Kidney (tissue), 14 donors: Measurements from ENCODE around the gene HK1. TPM values are rescaled to one million over a fixed set of nuclear protein-coding genes. Genes with fewer than 3 reads are reported as not detected.

Source experiments
- DNase-seq, 5 donors: peaks; one replicate each; pipeline ENCODE4 v3.0.0-alpha.2; 2013 to 2020
- FAIRE-seq: peaks from 2 replicates; lab custom pipeline; 2012; peaks lifted over from hg19 to GRCh38; lab: Jason Lieb, UNC
- H3K27ac ChIP-seq, 2 donors: one replicate each; pipeline ENCODE4 v1.7.0; 2013; ENCODE audit warnings: low read depth in 2 of 2, low read length in 2 of 2, inconsistent platforms in 1 of 2
- H3K27me3 ChIP-seq: one replicate; pipeline ENCODE4 v1.7.1; 2013; ENCODE audit warnings: low read length, inconsistent platforms; ENCODE audit not compliant: control insufficient read depth, insufficient read depth
- H3K36me3 ChIP-seq, 3 donors: one replicate each; pipeline versions ENCODE4 v1.7.0 to v1.7.1; 2013; ENCODE audit warnings: low read length in 3 of 3, control low read depth in 1 of 3, inconsistent platforms in 1 of 3; ENCODE audit not compliant: insufficient read depth in 3 of 3, control insufficient read depth in 2 of 3
- H3K4me1 ChIP-seq, 3 donors: one replicate each; pipeline versions ENCODE4 v1.7.0 to v1.7.1; 2013; ENCODE audit warnings: low read length in 3 of 3, inconsistent platforms in 1 of 3, low read depth in 1 of 3; ENCODE audit not compliant: control insufficient read depth in 2 of 3, insufficient read depth in 2 of 3
- H3K4me3 ChIP-seq, 3 donors: one replicate each; pipeline versions ENCODE4 v1.7.0 to v1.8.1; 2013; ENCODE audit warnings: low read length in 3 of 3, control low read depth in 1 of 3, inconsistent platforms in 1 of 3
- H3K9ac ChIP-seq, 3 donors: one replicate each; pipeline versions ENCODE4 v1.7.0 to v1.7.1; 2013; ENCODE audit warnings: low read length in 3 of 3, control low read depth in 1 of 3, inconsistent platforms in 1 of 3
- H3K9me3 ChIP-seq, 3 donors: one replicate each; pipeline versions ENCODE4 v1.7.0 to v1.7.1; 2013; ENCODE audit warnings: low read length in 3 of 3, control low read depth in 1 of 3, inconsistent platforms in 1 of 3; ENCODE audit not compliant: control insufficient read depth in 2 of 3, insufficient read depth in 1 of 3
- intact Hi-C: fragments of 100-400 bp; cut with DNase I; formaldehyde crosslinking; loops from one replicate; pipeline ENCODE4 v1.11.1; 2022
- polyA plus RNA-seq: library from polyadenylated mRNA; stranded (reverse); fragments of 350-450 nt; fragmentation: Illumina TruSeq; extraction: RNeasy Lipid Tissue Mini Kit (QIAGEN cat#74804); gene quantifications from one replicate; pipeline ENCODE4 v1.2.3, GENCODE V29; 2014; ENCODE audit warnings: low read depth, low replicate concordance; ENCODE audit not compliant: insufficient read depth
- total RNA-seq: library from RNA; stranded (reverse); fragmentation: NEBNext Ultra II Directional; extraction: Animal tissue kit (Norgen Biotek cat#: 25700); gene quantifications from one replicate; pipeline ENCODE4 v1.2.1, GENCODE V29; 2021
- TF ChIP-seq, protein P1 (sequence below): IDR thresholded peaks from 3 replicates; pipeline ENCODE4 v1.5.1; 2012; ENCODE audit warnings: mild to moderate bottlenecking, moderate library complexity, borderline replicate concordance; ENCODE audit not compliant: insufficient read depth; ENCODE audit errors: extremely low read depth
- donor health status: control.
- donor health status: control.
- donor health status: control.
- donor health status: control.
- donor health status: control.
- donor health status: DM: yes; HTN: yes; CAD: no.
- donor health status: Normal renal cell carcinoma (clear cell type).

HK1 gene
- total and polyA plus RNA-seq, 2 donors from 2014 or later = 35.9 to 84.9 TPM

GRCh38 chr10:69318106-69318866 lies 40.0 kb downstream of the HK1 start:
- H3K27me3 ChIP-seq = no peaks in the 10 kb centered on the region
- H3K9ac ChIP-seq = peak overlapping the region in 2 of 3 donors; percentile 61 to 68
- TF ChIP-seq, protein P1, sequence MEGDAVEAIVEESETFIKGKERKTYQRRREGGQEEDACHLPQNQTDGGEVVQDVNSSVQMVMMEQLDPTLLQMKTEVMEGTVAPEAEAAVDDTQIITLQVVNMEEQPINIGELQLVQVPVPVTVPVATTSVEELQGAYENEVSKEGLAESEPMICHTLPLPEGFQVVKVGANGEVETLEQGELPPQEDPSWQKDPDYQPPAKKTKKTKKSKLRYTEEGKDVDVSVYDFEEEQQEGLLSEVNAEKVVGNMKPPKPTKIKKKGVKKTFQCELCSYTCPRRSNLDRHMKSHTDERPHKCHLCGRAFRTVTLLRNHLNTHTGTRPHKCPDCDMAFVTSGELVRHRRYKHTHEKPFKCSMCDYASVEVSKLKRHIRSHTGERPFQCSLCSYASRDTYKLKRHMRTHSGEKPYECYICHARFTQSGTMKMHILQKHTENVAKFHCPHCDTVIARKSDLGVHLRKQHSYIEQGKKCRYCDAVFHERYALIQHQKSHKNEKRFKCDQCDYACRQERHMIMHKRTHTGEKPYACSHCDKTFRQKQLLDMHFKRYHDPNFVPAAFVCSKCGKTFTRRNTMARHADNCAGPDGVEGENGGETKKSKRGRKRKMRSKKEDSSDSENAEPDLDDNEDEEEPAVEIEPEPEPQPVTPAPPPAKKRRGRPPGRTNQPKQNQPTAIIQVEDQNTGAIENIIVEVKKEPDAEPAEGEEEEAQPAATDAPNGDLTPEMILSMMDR = peak; percentile 3
- H3K9me3 ChIP-seq = no peaks in the 10 kb centered on the region
- DNase-seq = peak; percentile 93 to 98 (median 95)
- H3K4me3 ChIP-seq = peak overlapping the region; percentile 45 to 86 (median 84)
- intact Hi-C loops = no loop called here
- peaks cover 2 to 23% (median 20%) of the 10 kb centered on the region in 3 donors for H3K4me1 ChIP-seq
- FAIRE-seq = no peak
- no peaks in the 10 kb centered on the region for H3K36me3 ChIP-seq
- H3K27ac ChIP-seq = peak overlapping the region; percentile 94 to 95

DNA sequence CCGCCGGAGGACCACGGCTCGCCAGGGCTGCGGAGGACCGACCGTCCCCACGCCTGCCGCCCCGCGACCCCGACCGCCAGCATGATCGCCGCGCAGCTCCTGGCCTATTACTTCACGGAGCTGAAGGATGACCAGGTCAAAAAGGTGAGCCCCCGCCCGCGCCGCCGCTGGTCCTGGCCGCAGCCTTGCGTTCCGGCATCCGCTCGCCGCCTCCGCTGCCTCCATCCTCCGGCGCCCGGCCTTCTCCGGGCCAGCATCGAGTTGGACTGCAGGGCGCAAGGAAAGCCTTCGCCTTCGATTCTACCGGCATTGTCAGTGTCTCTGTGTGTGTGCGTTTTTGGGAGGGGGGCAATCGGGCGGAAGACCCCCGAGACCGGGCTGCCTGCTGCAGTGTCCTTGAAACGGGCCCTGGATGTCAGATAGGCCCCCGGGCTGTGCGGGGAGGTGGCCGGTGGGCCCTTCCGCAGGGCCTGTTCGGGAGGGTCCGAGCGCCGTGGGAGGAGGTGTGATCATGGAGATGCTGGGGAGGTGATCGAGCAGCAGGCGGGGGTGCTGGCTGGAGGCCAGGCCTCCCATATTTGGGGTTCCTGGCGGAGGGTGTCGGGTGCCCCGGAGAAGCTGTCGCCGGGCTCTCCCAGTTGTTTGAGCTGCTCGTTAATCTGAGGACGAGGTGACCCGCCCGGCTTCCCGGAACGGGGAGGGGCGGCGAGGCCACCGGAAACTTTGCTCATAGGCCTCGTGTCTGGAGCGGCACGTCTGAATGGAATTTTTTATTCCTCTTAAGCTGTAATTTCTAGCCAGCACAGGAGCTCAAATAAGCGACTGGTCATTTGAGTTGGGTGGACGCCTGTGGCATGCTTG lies 40.8 kb downstream of the HK1 start:
- Histone ChIP-seq H3K4me3 (peak overlapping the region; percentile 67 to 86 (median 84)), H3K27me3 (no peaks in the 10 kb centered on the region), H3K9ac (peak overlapping the region; percentile 43 to 88 (median 61)), H3K9me3 (no peaks in the 10 kb centered on the region), H3K27ac (peak overlapping the region; percentile 94 to 95), H3K36me3 (no peaks in the 10 kb centered on the region), H3K4me1 (peaks cover 2 to 23% (median 20%) of the 10 kb centered on the region in 3 donors)
- FAIRE-seq (no peak), DNase-seq (peak; percentile 69 to 95 (median 84))
- TF ChIP-seq, protein P1 = no peak
- intact Hi-C loops = no loop called here

DNA sequence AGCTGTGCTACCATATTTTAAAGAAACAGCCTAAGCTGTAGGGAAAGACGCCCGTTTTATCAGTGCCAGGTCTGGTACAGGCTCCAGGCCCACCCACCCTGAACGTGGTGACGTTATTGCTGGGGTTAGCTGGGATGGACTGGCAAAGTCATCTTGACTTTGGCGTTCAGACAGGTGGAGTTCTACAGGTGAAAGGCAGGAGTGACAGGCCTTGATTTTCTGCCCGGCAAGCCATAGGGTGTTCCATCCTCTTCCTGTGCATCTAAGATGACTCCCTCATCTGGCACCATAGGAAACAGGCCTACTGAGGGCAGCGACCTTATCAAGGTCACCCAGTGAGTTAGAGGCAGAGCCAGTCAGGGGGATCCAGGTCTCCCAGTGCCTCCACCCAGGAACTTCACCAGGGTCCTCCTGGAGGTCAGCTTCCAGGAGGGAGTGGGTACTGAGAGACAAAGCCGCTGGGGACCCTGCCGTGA lies 41.6 kb downstream of the HK1 start:
- Histone ChIP-seq H3K27me3 (no peaks in the 10 kb centered on the region), H3K9me3 (no peaks in the 10 kb centered on the region), H3K9ac (peak overlapping the region; percentile 3 to 88 (median 56)), H3K4me3 (peak overlapping the region; percentile 67 to 86 (median 84)), H3K36me3 (no peaks in the 10 kb centered on the region), H3K27ac (peak overlapping the region; percentile 94 to 95), H3K4me1 (peaks cover 2 to 23% (median 20%) of the 10 kb centered on the region in 3 donors)
- no peak for DNase-seq
- no peak for FAIRE-seq
- intact Hi-C loops = no loop called here
- TF ChIP-seq, protein P1 = no peak
